Measurements from ENCODE around the gene TCF12.

TCF12 gene

GRCh38 chr15:56984681-56985481 lies 66.4 kb downstream of the TCF12 start:
- H3K4me3 ChIP-seq (ENCODE audit: low read depth, low read length, poor library complexity, severe bottlenecking) = no peak overlapping the region
- H4K20me1 ChIP-seq (ENCODE audit: insufficient read depth, low read length) = no peaks in the 10 kb centered on the region
- H3K27me3 ChIP-seq (ENCODE audit: insufficient read depth, low read length) = no peaks in the 10 kb centered on the region
- H2AFZ ChIP-seq (ENCODE audit: low read length) = no peak overlapping the region
- H3K36me3 ChIP-seq (ENCODE audit: insufficient read depth, low read length) = no peaks in the 10 kb centered on the region
- H3K79me2 ChIP-seq (ENCODE audit: insufficient read depth, low read length) = peaks cover 79% of the 10 kb centered on the region
- H3F3A ChIP-seq (ENCODE audit: insufficient read depth, low read length) = no peaks in the 10 kb centered on the region
- TF ChIP-seq CTCF (IDR thresholded peaks at IDR 0.05; ENCODE audit: low read length) = no peak
- no peak for TF ChIP-seq EZH2 (IDR thresholded peaks at IDR 0.05; ENCODE audit: borderline replicate concordance, low read length)
- peak overlapping the region; percentile 32 for H3K27ac ChIP-seq (ENCODE audit: low read depth, low read length, poor library complexity, severe bottlenecking)
- H3K9ac ChIP-seq (ENCODE audit: low read length) = no peak overlapping the region
- peak overlapping the region; percentile 24; the same call in 1 of the 2 replicates for H3K4me2 ChIP-seq (ENCODE audit: low read length)
- no peaks in the 10 kb centered on the region for H3K9me3 ChIP-seq (ENCODE audit: low read length)
- H3K4me1 ChIP-seq (ENCODE audit: insufficient read depth, low read length, severe bottlenecking) = peaks cover 86% of the 10 kb centered on the region
- no peaks in the 10 kb centered on the region for H3K9me2 ChIP-seq (ENCODE audit: low read depth, low read length)

GRCh38 chr15:56985856-56986255 lies 67.4 kb downstream of the TCF12 start:
- H3K27me3 ChIP-seq (ENCODE audit: insufficient read depth, low read length) = no peaks in the 10 kb centered on the region
- peaks cover 73% of the 10 kb centered on the region for H3K79me2 ChIP-seq (ENCODE audit: insufficient read depth, low read length)
- peak overlapping the region; percentile 2 for H3K4me3 ChIP-seq (ENCODE audit: low read depth, low read length, poor library complexity, severe bottlenecking)
- no peaks in the 10 kb centered on the region for H3K9me2 ChIP-seq (ENCODE audit: low read depth, low read length)
- no peaks in the 10 kb centered on the region for H3F3A ChIP-seq (ENCODE audit: insufficient read depth, low read length)
- peak overlapping the region; percentile 32 for H3K27ac ChIP-seq (ENCODE audit: low read depth, low read length, poor library complexity, severe bottlenecking)
- H4K20me1 ChIP-seq (ENCODE audit: insufficient read depth, low read length) = no peaks in the 10 kb centered on the region
- TF ChIP-seq EZH2 (IDR thresholded peaks at IDR 0.05; ENCODE audit: borderline replicate concordance, low read length) = no peak
- no peak for TF ChIP-seq CTCF (IDR thresholded peaks at IDR 0.05; ENCODE audit: low read length)
- no peak overlapping the region for H3K9ac ChIP-seq (ENCODE audit: low read length)
- H3K4me2 ChIP-seq (ENCODE audit: low read length) = no peak overlapping the region; the same call in 1 of the 2 replicates
- no peaks in the 10 kb centered on the region for H3K36me3 ChIP-seq (ENCODE audit: insufficient read depth, low read length)
- peaks cover 77% of the 10 kb centered on the region for H3K4me1 ChIP-seq (ENCODE audit: insufficient read depth, low read length, severe bottlenecking)
- no peak overlapping the region for H2AFZ ChIP-seq (ENCODE audit: low read length)
- H3K9me3 ChIP-seq (ENCODE audit: low read length) = no peaks in the 10 kb centered on the region

- H3K9me3 ChIP-seq (ENCODE audit: low read length) = no peaks in the 10 kb centered on the region
- peaks cover 64% of the 10 kb centered on the region for H3K4me1 ChIP-seq (ENCODE audit: insufficient read depth, low read length, severe bottlenecking)
- no peaks in the 10 kb centered on the region for H3K27me3 ChIP-seq (ENCODE audit: insufficient read depth, low read length)
- H3K4me2 ChIP-seq (ENCODE audit: low read length) = no peak overlapping the region
- H3K79me2 ChIP-seq (ENCODE audit: insufficient read depth, low read length) = peaks cover 70% of the 10 kb centered on the region
- no peaks in the 10 kb centered on the region for H3F3A ChIP-seq (ENCODE audit: insufficient read depth, low read length)
- TF ChIP-seq CTCF (IDR thresholded peaks at IDR 0.05; ENCODE audit: low read length) = no peak
- H3K9me2 ChIP-seq (ENCODE audit: low read depth, low read length) = no peaks in the 10 kb centered on the region
- H3K9ac ChIP-seq (ENCODE audit: low read length) = no peak overlapping the region
- H2AFZ ChIP-seq (ENCODE audit: low read length) = no peak overlapping the region
- no peak overlapping the region for H3K4me3 ChIP-seq (ENCODE audit: low read depth, low read length, poor library complexity, severe bottlenecking)
- no peaks in the 10 kb centered on the region for H4K20me1 ChIP-seq (ENCODE audit: insufficient read depth, low read length)
- no peak overlapping the region for H3K27ac ChIP-seq (ENCODE audit: low read depth, low read length, poor library complexity, severe bottlenecking)
- peaks cover under 1% of the 10 kb centered on the region; the same call in 1 of the 2 replicates for H3K36me3 ChIP-seq (ENCODE audit: insufficient read depth, low read length)
These were observed 68.8 kb downstream of the TCF12 start for GRCh38 chr15:56987286-56987685.
